Mesenchymal stem cell (in vitro differentiated cells and primary cell): Measurements from ENCODE around the gene SMAD3.

Experiments
- DNase-seq: peaks from one replicate; pipeline ENCODE4 v3.0.0-alpha.2; 2013
- H2AFZ ChIP-seq: one replicate; pipeline ENCODE4 v1.6.1; 2013; ENCODE audit warnings: low read depth, mild to moderate bottlenecking, control low read depth, inconsistent platforms, low read length, moderate library complexity
- H2AK5ac ChIP-seq: 2 replicates; pipeline ENCODE4 v1.6.1; 2013; ENCODE audit warnings: low read length, moderate library complexity, mild to moderate bottlenecking, inconsistent platforms; ENCODE audit not compliant: severe bottlenecking
- H2BK120ac ChIP-seq: one replicate; pipeline ENCODE4 v1.6.1; 2013; ENCODE audit warnings: low read depth, mild to moderate bottlenecking, inconsistent platforms, low read length, moderate library complexity
- H2BK12ac ChIP-seq, 2 experiments: one replicate each; pipeline ENCODE4 v1.6.1; 2013; ENCODE audit warnings: inconsistent platforms in 2 of 2, low read length in 2 of 2, mild to moderate bottlenecking in 2 of 2, moderate library complexity in 2 of 2, control low read depth in 1 of 2
- H2BK15ac ChIP-seq: one replicate; pipeline ENCODE4 v1.6.1; 2013; ENCODE audit warnings: mild to moderate bottlenecking, low read depth, inconsistent platforms; ENCODE audit not compliant: poor library complexity, severe bottlenecking
- H2BK5ac ChIP-seq: 2 replicates; pipeline ENCODE4 v1.6.1; 2013; ENCODE audit warnings: low read depth, mild to moderate bottlenecking, low read length, control low read depth, inconsistent platforms; ENCODE audit not compliant: poor library complexity, severe bottlenecking
- H3K14ac ChIP-seq, 2 experiments: one replicate each; pipeline ENCODE4 v1.6.1; 2013; ENCODE audit warnings: inconsistent platforms in 2 of 2, low read length in 2 of 2, control low read depth in 1 of 2, mild to moderate bottlenecking in 1 of 2, moderate library complexity in 1 of 2
- H3K18ac ChIP-seq, 2 experiments: one replicate each; pipeline ENCODE4 v1.6.1; 2013; ENCODE audit warnings: inconsistent platforms in 2 of 2, low read length in 2 of 2, control low read depth in 1 of 2, low read depth in 1 of 2, mild to moderate bottlenecking in 1 of 2
- H3K23ac ChIP-seq, 2 experiments: one replicate each; pipeline ENCODE4 v1.6.1; 2013; ENCODE audit warnings: inconsistent platforms in 2 of 2, low read length in 2 of 2, mild to moderate bottlenecking in 2 of 2, moderate library complexity in 2 of 2, control low read depth in 1 of 2
- H3K27ac ChIP-seq: 2 replicates; pipeline ENCODE4 v1.5.1; 2013; ENCODE audit warnings: mild to moderate bottlenecking, moderate library complexity, low read length, control low read depth, inconsistent platforms; ENCODE audit not compliant: poor library complexity, severe bottlenecking
- H3K27me3 ChIP-seq, 2 experiments: 2 replicates each; pipeline versions ENCODE4 v1.6.1 to v1.7.0; 2013; ENCODE audit warnings: low read length in 2 of 2, mild to moderate bottlenecking in 2 of 2, moderate library complexity in 2 of 2, control low read depth in 1 of 2, inconsistent platforms in 1 of 2; ENCODE audit not compliant: control insufficient read depth in 1 of 2, insufficient read depth in 1 of 2
- H3K36me3 ChIP-seq, 2 experiments: 2 replicates each; pipeline versions ENCODE4 v1.6.1 to v1.7.0; 2013; ENCODE audit warnings: low read length in 2 of 2, control low read depth in 1 of 2, inconsistent platforms in 1 of 2, low read depth in 1 of 2, mild to moderate bottlenecking in 1 of 2; ENCODE audit not compliant: insufficient read depth in 2 of 2, control insufficient read depth in 1 of 2
- H3K4ac ChIP-seq, 2 experiments: one replicate each; pipeline ENCODE4 v1.6.1; 2013; ENCODE audit warnings: inconsistent platforms in 2 of 2, low read length in 2 of 2, mild to moderate bottlenecking in 2 of 2, moderate library complexity in 2 of 2, control low read depth in 1 of 2, low read depth in 1 of 2
- H3K4me1 ChIP-seq: 2 replicates; pipeline ENCODE4 v1.6.1; 2013; ENCODE audit warnings: low read depth, low read length, control low read depth; ENCODE audit not compliant: control insufficient read depth, insufficient read depth
- H3K4me2 ChIP-seq: 2 replicates; pipeline ENCODE4 v1.6.1; 2013; ENCODE audit warnings: low read length, mild to moderate bottlenecking, inconsistent platforms; ENCODE audit not compliant: poor library complexity, severe bottlenecking
- H3K4me3 ChIP-seq, 2 experiments: 2 replicates each; pipeline versions ENCODE4 v1.5.1 to v1.7.0; 2013; ENCODE audit warnings: low read length in 2 of 2, mild to moderate bottlenecking in 2 of 2, control low read depth in 1 of 2, low read depth in 1 of 2; ENCODE audit not compliant: insufficient read depth in 1 of 2
- H3K79me1 ChIP-seq: replicated peaks from 2 replicates; pipeline ENCODE4 v1.6.1; 2013; ENCODE audit warnings: mild to moderate bottlenecking, control low read depth, low read length, inconsistent platforms; ENCODE audit not compliant: poor library complexity, severe bottlenecking
- H3K9ac ChIP-seq: 2 replicates; pipeline ENCODE4 v1.7.0; 2013; ENCODE audit warnings: mild to moderate bottlenecking, low read length, moderate library complexity
- H3K9me3 ChIP-seq: 2 replicates; pipeline ENCODE4 v1.7.0; 2013; ENCODE audit warnings: mild to moderate bottlenecking, low read length; ENCODE audit not compliant: control insufficient read depth
- H4K8ac ChIP-seq: one replicate; pipeline ENCODE4 v1.6.1; 2013; ENCODE audit warnings: inconsistent platforms, mild to moderate bottlenecking, low read length, moderate library complexity
- H4K91ac ChIP-seq: one replicate; pipeline ENCODE4 v1.6.1; 2013; ENCODE audit warnings: mild to moderate bottlenecking, low read length, inconsistent platforms
- WGBS: methylation state at CpG from one replicate; pipeline ENCODE4 v1.1.7; 2013; ENCODE audit warnings: mixed read lengths; 5-methylcytosine and 5-hydroxymethylcytosine counted together

The SMAD3 gene

DNA sequence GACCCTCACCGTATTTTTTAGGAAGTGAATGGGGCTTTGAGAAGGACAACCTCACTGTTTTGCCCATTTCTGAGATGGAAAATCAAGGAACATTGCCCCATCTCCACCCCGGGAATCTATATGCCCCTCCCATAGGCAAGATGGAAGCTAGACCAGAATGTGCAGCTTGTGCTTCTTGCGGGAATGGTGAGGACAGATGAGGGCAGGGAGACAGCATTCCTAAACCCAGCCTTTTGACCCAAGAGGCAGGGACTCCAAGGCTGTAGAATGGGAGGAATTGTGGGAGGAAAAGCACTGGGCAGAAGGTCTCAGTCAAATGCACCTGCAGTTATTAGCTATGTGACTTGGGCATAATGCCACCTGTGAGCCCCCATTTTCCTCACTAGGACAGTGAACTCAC lies 66.9 kb downstream of the SMAD3 start:
- H2AFZ ChIP-seq = no peak overlapping the region
- H3K4me3 ChIP-seq = no peak overlapping the region
- no peak overlapping the region for H2BK120ac ChIP-seq
- H2AK5ac ChIP-seq = no peak overlapping the region
- WGBS = 93% methylated on average over 2 of the region's 3 CpGs
- no peak overlapping the region for H2BK12ac ChIP-seq
- peak overlapping the region; percentile 3 to 64 for H3K18ac ChIP-seq
- H3K27me3 ChIP-seq = no peaks in the 10 kb centered on the region
- H2BK5ac ChIP-seq = no peak overlapping the region
- no peak for DNase-seq
- H2BK15ac ChIP-seq = no peak overlapping the region
- no peak overlapping the region for H3K9ac ChIP-seq
- no peak overlapping the region for H4K8ac ChIP-seq
- no peak overlapping the region for H4K91ac ChIP-seq
- H3K4me1 ChIP-seq = peaks cover 40% of the 10 kb centered on the region
- no peak overlapping the region for H3K27ac ChIP-seq
- H3K14ac ChIP-seq = no peak overlapping the region
- H3K4me2 ChIP-seq = no peak overlapping the region
- H3K9me3 ChIP-seq = no peaks in the 10 kb centered on the region
- no peak overlapping the region for H3K23ac ChIP-seq
- H3K4ac ChIP-seq = no peak overlapping the region
- H3K79me1 ChIP-seq = peaks cover 37% of the 10 kb centered on the region
- peaks cover 0 to 30% of the 10 kb centered on the region in 2 experiments for H3K36me3 ChIP-seq

DNA sequence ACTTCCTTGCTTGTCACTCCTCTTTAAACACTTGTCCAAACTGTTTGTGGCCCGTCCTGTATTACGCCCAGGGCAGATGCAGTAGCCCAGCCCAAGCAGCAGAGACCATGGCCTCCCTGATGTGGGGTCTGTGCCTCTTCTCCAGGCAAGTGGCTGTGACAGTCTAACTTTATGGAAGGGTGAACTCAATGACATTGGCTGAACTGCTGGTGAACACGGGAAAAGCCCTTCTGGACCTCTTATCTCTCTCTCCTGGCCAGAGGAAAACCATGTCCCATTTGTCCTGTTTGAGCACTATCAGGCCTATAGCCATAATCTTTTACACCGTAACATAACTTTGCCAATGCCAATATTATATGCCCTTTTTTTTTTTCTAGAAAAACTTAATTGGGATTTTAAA lies 67.6 kb downstream of the SMAD3 start:
- Histone ChIP-seq H4K91ac (peak overlapping the region; percentile 53), H3K9me3 (no peaks in the 10 kb centered on the region), H3K18ac (peak overlapping the region; percentile 40 to 56), H3K9ac (no peak overlapping the region), H3K4me1 (peaks cover 39% of the 10 kb centered on the region), H4K8ac (peak overlapping the region; percentile 8), H2BK12ac (peak overlapping the region; percentile 65 to 69), H3K27me3 (no peaks in the 10 kb centered on the region), H2BK5ac (no peak overlapping the region), H2AFZ (no peak overlapping the region), H2BK120ac (no peak overlapping the region), H3K27ac (no peak overlapping the region), H3K36me3 (peaks cover 0 to 26% of the 10 kb centered on the region in 2 experiments), H2AK5ac (no peak overlapping the region), H3K4me2 (no peak overlapping the region), H2BK15ac (no peak overlapping the region), H3K23ac (no peak overlapping the region), H3K4ac (peak overlapping the region in 1 of 2 experiments; percentile 16), H3K4me3 (no peak overlapping the region), H3K79me1 (peaks cover 42% of the 10 kb centered on the region), H3K14ac (peak overlapping the region in 1 of 2 experiments; percentile 9)
- 54% methylated on average over 3 of the region's 4 CpGs for WGBS
- no peak for DNase-seq

DNA sequence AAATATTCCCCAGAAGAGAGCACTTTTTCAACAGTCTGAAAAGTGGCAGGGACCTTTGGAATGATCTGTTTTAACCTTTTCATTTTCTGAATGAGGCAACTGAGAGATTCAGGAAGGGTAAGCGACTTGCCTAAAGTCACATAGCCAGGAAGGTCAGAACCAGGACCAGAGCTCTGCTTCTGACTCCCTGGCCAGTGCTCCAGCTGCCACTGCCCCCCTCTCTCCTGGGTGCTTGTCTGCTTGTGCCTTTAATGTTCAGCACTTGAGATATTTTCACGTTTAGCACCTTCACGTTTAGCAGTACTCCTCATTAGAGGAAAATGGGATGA lies 68.3 kb downstream of the SMAD3 start:
- no peak overlapping the region for H2AFZ ChIP-seq
- H3K36me3 ChIP-seq = peaks cover 0 to 25% of the 10 kb centered on the region in 2 experiments
- H3K4me1 ChIP-seq = peaks cover 40% of the 10 kb centered on the region
- H2BK5ac ChIP-seq = no peak overlapping the region
- H3K14ac ChIP-seq = peak overlapping the region in 1 of 2 experiments; percentile 66
- H3K4me2 ChIP-seq = peak overlapping the region; percentile 53
- peak overlapping the region; percentile 16 to 76 for H3K4ac ChIP-seq
- peak overlapping the region; percentile 12 for H4K91ac ChIP-seq
- H2AK5ac ChIP-seq = peak overlapping the region; percentile 87
- H3K79me1 ChIP-seq = peaks cover 42% of the 10 kb centered on the region
- no peaks in the 10 kb centered on the region for H3K9me3 ChIP-seq
- peak overlapping the region; percentile 17 for H2BK15ac ChIP-seq
- peak overlapping the region; percentile 91 to 99 for H2BK12ac ChIP-seq
- H3K9ac ChIP-seq = peak overlapping the region; percentile 73
- H4K8ac ChIP-seq = no peak overlapping the region
- no peak overlapping the region for H2BK120ac ChIP-seq
- H3K18ac ChIP-seq = peak overlapping the region; percentile 88 to 96
- DNase-seq = peak; percentile 30
- 35% methylated on average over 3 of the region's 3 CpGs for WGBS
- H3K4me3 ChIP-seq = peak overlapping the region in 1 of 2 experiments; percentile 49
- H3K23ac ChIP-seq = peak overlapping the region in 1 of 2 experiments; percentile 94
- H3K27me3 ChIP-seq = no peaks in the 10 kb centered on the region
- H3K27ac ChIP-seq = peak overlapping the region; percentile 61

DNA sequence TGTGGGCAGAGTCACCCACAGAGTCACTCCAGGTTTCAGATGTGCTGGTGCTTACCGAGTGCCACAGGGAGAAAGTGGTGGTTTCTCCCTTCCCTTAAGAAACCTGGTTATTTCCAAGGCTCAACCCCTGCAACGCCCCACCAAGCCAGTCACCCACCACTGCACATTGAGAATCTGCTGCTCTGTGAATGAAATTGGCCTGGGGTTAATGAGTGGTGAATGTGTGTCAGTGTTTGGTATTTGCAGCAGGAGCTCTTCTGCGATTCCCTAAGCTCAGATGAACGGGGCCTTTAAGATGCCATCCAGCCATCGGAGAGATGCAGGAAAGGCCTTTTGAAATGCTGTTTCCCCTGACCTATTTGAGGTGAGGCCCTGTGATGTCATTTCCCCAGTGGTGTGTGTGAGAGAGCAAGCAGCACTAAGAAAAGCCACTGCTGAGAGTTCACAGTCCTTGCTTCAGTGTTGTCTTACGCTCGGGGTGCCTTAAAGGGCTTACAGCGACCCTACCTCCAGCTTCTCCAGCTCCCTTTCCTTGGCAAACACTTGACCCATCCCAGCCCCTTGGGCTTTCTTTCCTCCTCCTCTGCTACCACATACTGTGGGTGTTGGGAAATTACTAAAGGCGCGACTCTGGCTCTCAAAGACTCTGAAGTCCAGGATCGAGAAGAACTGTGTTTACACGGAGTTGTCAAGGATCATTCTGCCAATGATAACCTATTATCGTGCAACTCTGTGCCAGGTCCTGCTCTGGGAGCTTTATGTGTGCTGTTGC lies 68.9 kb downstream of the SMAD3 start:
- peaks cover 0 to 20% of the 10 kb centered on the region in 2 experiments for H3K36me3 ChIP-seq
- peak overlapping the region; percentile 97 to 99 for H2BK12ac ChIP-seq
- DNase-seq = peak; percentile 91
- peaks cover 39% of the 10 kb centered on the region for H3K79me1 ChIP-seq
- H3K4me1 ChIP-seq = peaks cover 37% of the 10 kb centered on the region
- H2BK5ac ChIP-seq = peak overlapping the region; percentile 90
- peak overlapping the region; percentile 53 for H3K4me2 ChIP-seq
- H3K4ac ChIP-seq = peak overlapping the region; percentile 86 to 97
- peak overlapping the region in 1 of 2 experiments; percentile 49 for H3K4me3 ChIP-seq
- H3K9ac ChIP-seq = peak overlapping the region; percentile 73
- 17% methylated on average over 12 of the region's 13 CpGs for WGBS
- peak overlapping the region; percentile 96 for H3K27ac ChIP-seq
- H2BK15ac ChIP-seq = peak overlapping the region; percentile 60
- H2AK5ac ChIP-seq = peak overlapping the region; percentile 97
- H4K8ac ChIP-seq = peak overlapping the region; percentile 45
- peak overlapping the region; percentile 94 to 100 for H3K23ac ChIP-seq
- H2BK120ac ChIP-seq = peak overlapping the region; percentile 80
- no peak overlapping the region for H2AFZ ChIP-seq
- H3K27me3 ChIP-seq = no peaks in the 10 kb centered on the region
- peak overlapping the region; percentile 95 to 96 for H3K18ac ChIP-seq
- peak overlapping the region; percentile 94 for H4K91ac ChIP-seq
- no peaks in the 10 kb centered on the region for H3K9me3 ChIP-seq
- peak overlapping the region in 1 of 2 experiments; percentile 66 for H3K14ac ChIP-seq
